CD4-positive, alpha-beta T cell treated with Interleukin-12 subunit alpha and Interleukin-12 subunit beta, for 1 hour (primary cell): ENCODE measurements around the gene WDR81.

Source experiments
- DNase-seq: peaks from one replicate; pipeline ENCODE4 v3.0.0-alpha.2; 2020

Gene WDR81

GRCh38 chr17:1785930-1786329 is 61.4 kb downstream of the WDR81 start:
- DNase-seq: no peak

GRCh38 chr17:1786708-1787107 is 62.2 kb downstream of the WDR81 start:
- DNase-seq: no peak

- DNase-seq: no peak
Observed at GRCh38 chr17:1787301-1787902, 62.9 kb downstream of the WDR81 start.
